Keratinocyte (primary cell): ENCODE data around the gene CENPS.

Experiments used
- CTCF ChIP-seq, 3 experiments: IDR thresholded peaks in 1 of 3; conservative IDR thresholded peaks in 1 of 3; optimal IDR thresholded peaks in 1 of 3; 2 replicates in 2 of 3; 3 replicates in 1 of 3; pipeline versions ENCODE3 to v1.5.1; 2011; ENCODE audit warnings: low read length in 3 of 3, mild to moderate bottlenecking in 3 of 3, moderate library complexity in 2 of 3, control low read depth in 1 of 3, inconsistent platforms in 1 of 3; ENCODE audit not compliant: insufficient read depth in 2 of 3; ENCODE audit errors: extremely low read depth in 1 of 3
- EZH2 ChIP-seq: IDR thresholded peaks from one replicate; pipeline ENCODE4 v1.6.1; 2012; ENCODE audit warnings: inconsistent platforms, mild to moderate bottlenecking, low read length, moderate library complexity

DNA sequence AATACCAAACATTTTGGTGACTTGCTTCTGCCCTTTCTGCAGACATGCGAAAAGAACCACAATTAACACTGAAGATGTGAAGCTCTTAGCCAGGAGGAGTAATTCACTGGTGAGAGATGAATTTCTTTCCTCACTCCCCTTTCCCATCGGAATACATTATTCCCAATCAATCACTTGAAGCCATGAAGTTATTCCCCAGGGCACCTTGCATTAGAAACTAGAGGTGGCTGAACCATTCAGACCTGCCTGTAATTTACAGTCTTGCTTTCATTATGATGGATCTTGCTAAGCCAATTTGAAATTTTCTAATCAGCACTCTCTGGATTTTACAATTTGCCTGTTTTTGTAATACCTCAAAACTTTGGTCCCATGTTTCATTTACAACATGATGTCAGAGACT, 10.1 kb downstream of the CENPS start:
- no peak for TF ChIP-seq EZH2
- no peak for TF ChIP-seq CTCF (optimal IDR thresholded peaks at IDR 0.05 in 1 of 3, IDR thresholded peaks at IDR 0.05 in 1 of 3, conservative IDR thresholded peaks at IDR 0.05 in 1 of 3; ENCODE audit: extremely low read depth in 1 of 3, insufficient read depth in 2 of 3, low read length in 3 of 3)
